Cardiac fibroblast (primary cell): Measurements from ENCODE around the gene CASP4.

Experiments
- DNase-seq, 2 donors: peaks; one replicate each; pipeline versions ENCODE4 v3.0.0 to v3.0.0-alpha.2; 2010; ENCODE audit warnings: low read depth in 2 of 2
- H3K4me3 ChIP-seq, 2 donors: replicated peaks in 1 of 2; 1 replicate in 1 of 2; 2 replicates in 1 of 2; pipeline ENCODE4 v1.5.1; 2011; ENCODE audit warnings: low read depth in 2 of 2, low read length in 2 of 2, mild to moderate bottlenecking in 2 of 2, moderate library complexity in 1 of 2
- CTCF ChIP-seq: IDR thresholded peaks from one replicate; pipeline ENCODE4 v1.5.1; 2011; ENCODE audit warnings: low read depth, mild to moderate bottlenecking, low read length, inconsistent platforms

Gene CASP4

DNA sequence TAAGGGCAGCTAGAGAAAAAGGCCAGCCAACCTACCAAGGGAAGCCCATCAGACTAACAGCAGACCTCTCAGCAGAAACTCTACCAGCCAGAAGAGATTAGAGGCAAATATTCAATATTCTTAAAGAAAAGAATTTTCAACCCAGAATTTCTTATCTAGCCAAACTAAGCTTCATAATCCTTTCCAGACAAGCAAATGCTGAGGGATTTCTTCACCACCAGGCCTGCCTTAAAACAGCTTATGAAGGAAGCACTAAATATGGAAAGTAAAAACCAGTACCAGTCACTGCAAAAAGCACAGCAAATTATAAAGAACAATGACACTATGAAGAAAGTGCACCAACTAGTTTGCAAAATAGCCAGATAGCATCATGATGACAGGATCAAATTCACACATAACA is 39.6 kb downstream of the CASP4 start:
- TF ChIP-seq CTCF = no peak
- DNase-seq = no peak
- no peak overlapping the region for H3K4me3 ChIP-seq

DNA sequence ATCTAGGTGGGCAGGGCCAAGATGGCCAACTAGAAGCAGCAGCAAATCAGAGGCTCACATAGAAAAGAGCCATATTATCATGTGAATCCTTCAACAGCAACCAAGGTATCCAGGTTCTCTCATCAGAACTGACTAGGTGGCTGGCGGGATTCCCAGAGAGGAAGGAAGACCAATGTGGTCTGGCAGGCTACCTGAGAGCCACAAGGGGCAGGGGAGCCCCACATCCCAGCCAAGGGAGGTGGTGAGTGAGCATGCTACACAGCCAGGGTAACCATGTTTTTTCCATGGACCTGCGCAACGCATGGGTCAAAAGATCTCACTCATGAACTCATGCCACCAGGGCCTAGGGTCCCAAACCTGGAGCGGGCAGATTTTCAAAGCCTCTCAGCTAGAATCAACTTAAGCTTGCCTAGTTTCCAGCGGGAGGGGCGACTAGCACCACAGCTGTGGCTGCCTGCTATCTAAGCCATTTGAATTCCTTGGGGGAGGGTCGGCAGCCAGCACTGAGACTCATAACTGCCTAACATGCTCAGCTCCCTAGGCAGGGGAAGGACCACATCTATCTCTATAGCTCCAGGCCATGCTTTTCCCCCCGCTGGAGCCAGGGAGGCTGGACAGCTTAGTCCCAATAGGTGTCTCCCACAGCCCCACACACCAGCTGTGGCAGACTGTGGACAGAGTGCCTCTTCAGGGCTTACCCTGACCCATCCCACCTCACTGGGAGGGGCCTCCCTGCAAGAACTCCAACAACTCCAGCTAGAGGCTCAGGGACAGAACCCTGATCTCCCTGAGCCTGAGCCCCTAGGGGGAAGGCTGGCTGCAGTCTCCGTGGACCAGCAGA is 41.4 kb downstream of the CASP4 start:
- H3K4me3 ChIP-seq = no peak overlapping the region
- DNase-seq = no peak
- no peak for TF ChIP-seq CTCF

GRCh38 chr11:104925850-104926249 is 42.5 kb downstream of the CASP4 start:
- no peak for TF ChIP-seq CTCF
- no peak for DNase-seq
- no peak overlapping the region for H3K4me3 ChIP-seq

DNA sequence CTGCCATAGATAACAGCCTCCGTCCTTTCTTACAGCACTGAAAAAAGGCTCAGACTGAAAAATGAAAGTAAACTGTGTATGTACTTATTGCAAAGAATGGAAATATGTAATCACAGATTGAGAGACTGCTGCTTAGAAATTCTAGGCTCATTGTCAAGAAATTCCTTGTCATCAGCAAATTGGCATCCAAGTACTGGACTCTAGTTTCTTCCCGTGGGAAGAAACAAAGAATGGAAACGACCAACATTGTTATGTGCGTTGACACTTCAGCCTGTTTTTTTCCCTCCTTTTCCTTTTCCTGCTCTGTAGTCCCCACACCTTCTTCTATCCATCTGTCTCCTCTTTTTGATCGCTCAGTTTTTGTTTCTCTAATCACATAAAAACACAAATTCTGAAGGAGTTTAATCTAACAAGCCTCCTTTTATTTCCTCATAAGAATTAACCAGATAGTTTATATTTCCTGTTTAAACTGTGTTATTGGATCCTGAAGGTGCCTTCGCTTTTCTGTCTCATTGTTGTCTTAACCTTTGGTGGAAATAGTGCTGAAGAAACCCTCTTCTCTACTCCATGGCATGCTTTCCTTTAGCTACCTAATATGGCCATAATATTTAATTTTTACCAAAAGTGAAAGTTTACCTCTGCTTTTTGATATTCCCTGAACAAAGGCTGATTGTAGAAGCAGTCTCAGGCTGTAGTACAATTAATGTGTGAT is 50.1 kb downstream of the CASP4 start:
- TF ChIP-seq CTCF = no peak
- H3K4me3 ChIP-seq = peak overlapping the region; percentile 32 to 47
- DNase-seq = peak; percentile 82 to 84

DNA sequence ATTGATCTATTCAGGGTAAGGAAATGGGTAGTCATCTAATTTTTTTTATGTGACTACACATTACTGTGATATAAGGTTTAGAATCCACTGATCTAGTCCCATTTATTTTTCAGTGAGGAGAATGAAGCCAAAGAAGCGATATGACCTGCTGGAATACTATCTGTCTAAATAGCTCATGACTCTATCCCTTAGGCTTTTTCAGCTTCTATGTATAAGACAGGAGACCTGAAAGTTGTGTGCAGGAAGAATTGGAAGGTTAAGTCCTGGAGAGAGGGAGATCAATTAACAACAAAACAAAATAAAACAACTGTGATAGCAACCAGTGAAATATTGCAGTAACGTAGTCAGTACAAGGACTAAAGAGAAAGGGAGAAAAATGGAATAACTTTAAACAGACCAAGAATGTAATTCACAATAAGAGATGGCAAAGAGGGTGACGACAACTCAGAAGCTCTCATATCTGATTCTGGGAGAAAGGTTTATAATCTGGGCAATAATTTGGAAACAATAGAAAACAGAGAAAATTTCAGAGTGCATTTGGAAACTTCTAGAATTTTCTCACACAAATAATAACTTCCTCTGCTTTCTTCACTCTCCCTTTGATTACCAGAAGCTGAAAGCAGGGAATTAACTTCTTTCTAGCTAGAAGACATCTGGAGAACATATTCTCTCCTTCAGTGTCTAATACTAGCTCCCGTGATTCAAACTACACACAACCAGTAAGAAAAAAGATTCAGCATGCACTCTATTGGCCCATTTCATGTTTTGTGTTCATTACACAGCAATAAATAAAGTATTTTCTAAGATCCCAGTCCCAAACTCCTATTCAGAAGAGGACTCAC is 50.9 kb downstream of the CASP4 start:
- no peak for DNase-seq
- TF ChIP-seq CTCF = no peak
- peak overlapping the region; percentile 32 to 47 for H3K4me3 ChIP-seq

DNA sequence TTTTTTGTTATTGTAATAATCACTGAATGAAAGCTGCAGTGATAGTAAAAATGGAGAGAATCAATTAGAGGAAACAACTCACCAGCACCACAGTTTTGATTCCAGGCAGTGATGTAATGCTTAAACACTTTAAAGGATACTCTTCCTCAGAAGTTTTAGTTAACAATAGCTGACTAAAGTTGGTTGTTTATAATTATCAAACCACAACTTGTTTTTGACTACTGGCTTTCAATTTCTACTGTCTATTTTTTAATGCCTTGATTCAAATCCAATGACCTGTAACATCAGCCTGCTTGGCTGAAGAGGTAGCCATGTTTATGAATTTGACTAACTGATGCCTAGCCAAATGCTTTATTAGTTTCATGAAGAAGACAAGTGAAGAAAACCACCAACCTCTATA is 51.9 kb downstream of the CASP4 start:
- no peak for DNase-seq
- no peak for TF ChIP-seq CTCF
- H3K4me3 ChIP-seq = no peak overlapping the region
